ENCODE measurements around the gene ZXDC.

The ZXDC gene

GRCh38 chr3:126450744-126451143 is 24.9 kb downstream of the ZXDC start:
- Histone ChIP-seq H3K27me3 (ENCODE audit: control insufficient read depth, insufficient read depth, low read length) (no peaks in the 10 kb centered on the region), H3K9ac (ENCODE audit: low read length) (no peak overlapping the region), H3K4me1 (ENCODE audit: control insufficient read depth, insufficient read depth, low read length) (no peaks in the 10 kb centered on the region), H3K36me3 (ENCODE audit: control insufficient read depth, insufficient read depth, low read length) (peaks cover 6% of the 10 kb centered on the region), H3K4me3 (ENCODE audit: low read length) (no peak overlapping the region), H3K9me3 (ENCODE audit: control insufficient read depth, low read length) (no peaks in the 10 kb centered on the region)

- no peaks in the 10 kb centered on the region for H3K9me3 ChIP-seq (ENCODE audit: control insufficient read depth, low read length)
- peaks cover 6% of the 10 kb centered on the region for H3K36me3 ChIP-seq (ENCODE audit: control insufficient read depth, insufficient read depth, low read length)
- no peaks in the 10 kb centered on the region for H3K4me1 ChIP-seq (ENCODE audit: control insufficient read depth, insufficient read depth, low read length)
- no peak overlapping the region for H3K9ac ChIP-seq (ENCODE audit: low read length)
- no peak overlapping the region for H3K4me3 ChIP-seq (ENCODE audit: low read length)
- H3K27me3 ChIP-seq (ENCODE audit: control insufficient read depth, insufficient read depth, low read length) = no peaks in the 10 kb centered on the region
Measured at GRCh38 chr3:126450219-126450618, 25.5 kb downstream of the ZXDC start.

- peaks cover 6% of the 10 kb centered on the region for H3K36me3 ChIP-seq (ENCODE audit: control insufficient read depth, insufficient read depth, low read length)
- no peaks in the 10 kb centered on the region for H3K4me1 ChIP-seq (ENCODE audit: control insufficient read depth, insufficient read depth, low read length)
- H3K27me3 ChIP-seq (ENCODE audit: control insufficient read depth, insufficient read depth, low read length) = no peaks in the 10 kb centered on the region
- H3K9ac ChIP-seq (ENCODE audit: low read length) = no peak overlapping the region
- no peaks in the 10 kb centered on the region for H3K9me3 ChIP-seq (ENCODE audit: control insufficient read depth, low read length)
- H3K4me3 ChIP-seq (ENCODE audit: low read length) = no peak overlapping the region
Measured at GRCh38 chr3:126449621-126450051, 26.1 kb downstream of the ZXDC start.

DNA sequence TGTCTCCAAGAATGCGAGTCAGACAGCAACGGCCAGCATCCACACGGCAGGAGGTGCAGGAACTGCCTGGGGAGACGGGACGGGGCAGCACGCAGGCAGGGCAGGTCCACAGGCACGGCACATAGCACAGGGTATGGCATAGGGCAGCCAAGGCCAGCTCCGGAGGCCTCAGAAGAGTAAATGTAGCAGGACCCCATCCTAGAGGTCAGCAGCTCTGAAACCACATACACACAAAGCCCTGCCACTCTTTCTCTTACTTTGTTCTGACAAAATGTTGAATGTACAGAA is 26.9 kb downstream of the ZXDC start:
- Histone ChIP-seq H3K36me3 (ENCODE audit: control insufficient read depth, insufficient read depth, low read length) (peaks cover 6% of the 10 kb centered on the region), H3K4me3 (ENCODE audit: low read length) (no peak overlapping the region), H3K27me3 (ENCODE audit: control insufficient read depth, insufficient read depth, low read length) (no peaks in the 10 kb centered on the region), H3K9ac (ENCODE audit: low read length) (no peak overlapping the region), H3K4me1 (ENCODE audit: control insufficient read depth, insufficient read depth, low read length) (no peaks in the 10 kb centered on the region), H3K9me3 (ENCODE audit: control insufficient read depth, low read length) (no peaks in the 10 kb centered on the region)

DNA sequence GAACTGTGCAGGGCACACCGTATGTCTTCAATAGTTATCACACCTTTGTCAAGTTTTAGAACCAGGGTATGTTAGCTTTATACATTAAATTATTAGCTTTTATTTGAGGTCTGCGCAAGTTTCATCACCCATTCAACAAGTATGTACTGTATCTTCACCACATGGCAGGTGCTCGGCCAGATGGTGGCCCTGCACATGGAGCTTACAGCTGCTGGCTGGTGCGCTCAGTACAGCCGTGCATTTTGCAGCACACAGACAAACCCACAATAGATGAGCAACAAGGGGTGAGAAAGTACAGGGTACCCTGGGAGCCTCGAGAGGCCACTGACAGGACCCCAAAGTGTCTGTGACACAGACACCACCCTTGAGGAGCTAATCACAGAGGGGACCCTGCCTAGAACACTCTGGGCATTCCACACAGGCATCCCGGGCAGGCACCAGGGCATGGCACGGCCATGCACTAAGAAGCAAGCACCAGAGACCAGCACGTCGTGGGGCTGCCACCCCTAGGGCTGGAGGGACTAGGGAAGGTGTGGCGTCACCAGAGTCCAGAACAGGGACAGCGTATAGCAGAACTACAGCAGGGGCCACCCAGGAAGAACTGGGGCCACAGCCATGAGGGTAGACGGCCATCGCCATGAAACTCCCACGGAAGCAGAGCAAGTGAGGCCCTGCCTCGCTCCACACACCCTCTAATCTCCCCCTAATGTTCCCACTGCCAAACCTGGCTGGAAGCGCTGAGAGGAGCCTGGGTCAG is 27.4 kb downstream of the ZXDC start:
- no peak overlapping the region for H3K4me3 ChIP-seq (ENCODE audit: low read length)
- no peaks in the 10 kb centered on the region for H3K4me1 ChIP-seq (ENCODE audit: control insufficient read depth, insufficient read depth, low read length)
- peaks cover 6% of the 10 kb centered on the region for H3K36me3 ChIP-seq (ENCODE audit: control insufficient read depth, insufficient read depth, low read length)

GRCh38 chr3:126447456-126448106 is 28.1 kb downstream of the ZXDC start:
- peaks cover 6% of the 10 kb centered on the region for H3K36me3 ChIP-seq (ENCODE audit: control insufficient read depth, insufficient read depth, low read length)
- no peaks in the 10 kb centered on the region for H3K9me3 ChIP-seq (ENCODE audit: control insufficient read depth, low read length)
- H3K9ac ChIP-seq (ENCODE audit: low read length) = no peak overlapping the region
- no peak overlapping the region for H3K4me3 ChIP-seq (ENCODE audit: low read length)
- H3K27me3 ChIP-seq (ENCODE audit: control insufficient read depth, insufficient read depth, low read length) = no peaks in the 10 kb centered on the region
- no peaks in the 10 kb centered on the region for H3K4me1 ChIP-seq (ENCODE audit: control insufficient read depth, insufficient read depth, low read length)

More for the DNA sequence above, 27.4 kb downstream of the ZXDC start:
- Histone ChIP-seq H3K9ac (ENCODE audit: low read length) (no peak overlapping the region), H3K9me3 (ENCODE audit: control insufficient read depth, low read length) (no peaks in the 10 kb centered on the region), H3K27me3 (ENCODE audit: control insufficient read depth, insufficient read depth, low read length) (no peaks in the 10 kb centered on the region)

- H3K27me3 ChIP-seq (ENCODE audit: control insufficient read depth, insufficient read depth, low read length) = no peaks in the 10 kb centered on the region
- H3K9ac ChIP-seq (ENCODE audit: low read length) = no peak overlapping the region
- H3K36me3 ChIP-seq (ENCODE audit: control insufficient read depth, insufficient read depth, low read length) = peaks cover 6% of the 10 kb centered on the region
- no peak overlapping the region for H3K4me3 ChIP-seq (ENCODE audit: low read length)
- H3K4me1 ChIP-seq (ENCODE audit: control insufficient read depth, insufficient read depth, low read length) = no peaks in the 10 kb centered on the region
- no peaks in the 10 kb centered on the region for H3K9me3 ChIP-seq (ENCODE audit: control insufficient read depth, low read length)
Measured at GRCh38 chr3:126446791-126447190, 28.9 kb downstream of the ZXDC start.

DNA sequence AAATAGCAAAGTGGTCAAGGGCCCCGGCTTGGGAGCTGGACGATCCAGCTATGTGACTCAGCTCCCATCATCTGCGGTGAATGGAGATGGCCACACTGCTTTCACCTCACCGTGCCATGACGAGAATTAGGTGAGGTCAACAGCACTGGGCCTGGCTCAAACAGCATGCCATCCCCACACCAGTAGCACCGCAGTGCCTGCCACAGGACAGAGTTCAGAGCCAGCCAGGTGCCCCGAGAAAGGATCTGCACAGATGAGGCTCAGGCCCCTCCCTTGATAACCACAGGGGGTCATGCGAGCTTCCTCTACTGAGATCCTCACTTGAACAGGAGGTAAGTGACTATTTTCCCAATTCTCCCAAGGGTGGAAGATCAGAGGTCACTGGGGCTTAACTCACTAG is 29.4 kb downstream of the ZXDC start:
- Histone ChIP-seq H3K9ac (ENCODE audit: low read length) (no peak overlapping the region), H3K27me3 (ENCODE audit: control insufficient read depth, insufficient read depth, low read length) (no peaks in the 10 kb centered on the region), H3K4me1 (ENCODE audit: control insufficient read depth, insufficient read depth, low read length) (no peaks in the 10 kb centered on the region), H3K36me3 (ENCODE audit: control insufficient read depth, insufficient read depth, low read length) (peaks cover 2% of the 10 kb centered on the region), H3K4me3 (ENCODE audit: low read length) (no peak overlapping the region), H3K9me3 (ENCODE audit: control insufficient read depth, low read length) (no peaks in the 10 kb centered on the region)

- H3K4me1 ChIP-seq (ENCODE audit: control insufficient read depth, insufficient read depth, low read length) = no peaks in the 10 kb centered on the region
- H3K4me3 ChIP-seq (ENCODE audit: low read length) = no peak overlapping the region
- no peaks in the 10 kb centered on the region for H3K36me3 ChIP-seq (ENCODE audit: control insufficient read depth, insufficient read depth, low read length)
- H3K27me3 ChIP-seq (ENCODE audit: control insufficient read depth, insufficient read depth, low read length) = no peaks in the 10 kb centered on the region
- H3K9me3 ChIP-seq (ENCODE audit: control insufficient read depth, low read length) = no peaks in the 10 kb centered on the region
- no peak overlapping the region for H3K9ac ChIP-seq (ENCODE audit: low read length)
Measured at GRCh38 chr3:126445506-126445905, 30.2 kb downstream of the ZXDC start.

- no peaks in the 10 kb centered on the region for H3K4me1 ChIP-seq (ENCODE audit: control insufficient read depth, insufficient read depth, low read length)
- H3K36me3 ChIP-seq (ENCODE audit: control insufficient read depth, insufficient read depth, low read length) = no peaks in the 10 kb centered on the region
- no peak overlapping the region for H3K4me3 ChIP-seq (ENCODE audit: low read length)
- H3K9me3 ChIP-seq (ENCODE audit: control insufficient read depth, low read length) = no peaks in the 10 kb centered on the region
- H3K27me3 ChIP-seq (ENCODE audit: control insufficient read depth, insufficient read depth, low read length) = no peaks in the 10 kb centered on the region
- no peak overlapping the region for H3K9ac ChIP-seq (ENCODE audit: low read length)
Measured at GRCh38 chr3:126442856-126443242, 32.8 kb downstream of the ZXDC start.

- Histone ChIP-seq H3K4me1 (ENCODE audit: control insufficient read depth, insufficient read depth, low read length) (no peaks in the 10 kb centered on the region), H3K9ac (ENCODE audit: low read length) (no peak overlapping the region), H3K4me3 (ENCODE audit: low read length) (no peak overlapping the region), H3K9me3 (ENCODE audit: control insufficient read depth, low read length) (no peaks in the 10 kb centered on the region), H3K36me3 (ENCODE audit: control insufficient read depth, insufficient read depth, low read length) (no peaks in the 10 kb centered on the region), H3K27me3 (ENCODE audit: control insufficient read depth, insufficient read depth, low read length) (no peaks in the 10 kb centered on the region)
Measured at GRCh38 chr3:126442094-126442855, 33.4 kb downstream of the ZXDC start.

- Histone ChIP-seq H3K4me3 (ENCODE audit: low read length) (no peak overlapping the region), H3K4me1 (ENCODE audit: control insufficient read depth, insufficient read depth, low read length) (no peaks in the 10 kb centered on the region), H3K27me3 (ENCODE audit: control insufficient read depth, insufficient read depth, low read length) (no peaks in the 10 kb centered on the region), H3K36me3 (ENCODE audit: control insufficient read depth, insufficient read depth, low read length) (no peaks in the 10 kb centered on the region), H3K9ac (ENCODE audit: low read length) (no peak overlapping the region), H3K9me3 (ENCODE audit: control insufficient read depth, low read length) (no peaks in the 10 kb centered on the region)
Measured at GRCh38 chr3:126441256-126441880, 34.3 kb downstream of the ZXDC start.

Data from mucosa of stomach (tissue), 1 donor.